Measurements from ENCODE around the gene A2M.

A2M gene

DNA sequence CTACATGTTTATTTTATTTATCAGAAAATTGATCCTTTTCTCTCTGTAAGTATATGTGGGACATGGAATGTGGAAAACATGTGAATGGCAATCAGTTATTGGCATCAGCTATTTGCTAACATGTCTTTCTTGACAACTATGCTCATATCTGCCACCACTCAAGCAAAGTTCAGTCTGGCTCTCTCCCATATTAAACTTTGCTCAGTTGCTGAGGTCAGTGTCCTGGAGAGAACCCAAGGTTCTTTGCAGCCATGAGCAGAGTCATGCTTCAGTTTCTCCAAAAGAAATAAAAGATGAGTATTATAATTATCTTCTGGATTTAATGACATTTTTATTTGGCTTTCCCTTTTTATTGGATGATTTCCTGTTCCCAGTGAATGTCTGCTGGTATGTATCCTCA, 42.6 kb downstream of the A2M start:
- H3K9me3 ChIP-seq (ENCODE audit: control insufficient read depth, insufficient read depth, low read depth, low read length): no peaks in the 10 kb centered on the region
- no peaks in the 10 kb centered on the region for H3K4me1 ChIP-seq (ENCODE audit: control insufficient read depth, insufficient read depth, low read length)
- no peak overlapping the region for H3K27ac ChIP-seq (ENCODE audit: extremely low read depth, low read depth, low read length)
- ChIA-PET CTCF (no interaction called here), POLR2A (no interaction called here)
- TF ChIP-seq, protein P1, sequence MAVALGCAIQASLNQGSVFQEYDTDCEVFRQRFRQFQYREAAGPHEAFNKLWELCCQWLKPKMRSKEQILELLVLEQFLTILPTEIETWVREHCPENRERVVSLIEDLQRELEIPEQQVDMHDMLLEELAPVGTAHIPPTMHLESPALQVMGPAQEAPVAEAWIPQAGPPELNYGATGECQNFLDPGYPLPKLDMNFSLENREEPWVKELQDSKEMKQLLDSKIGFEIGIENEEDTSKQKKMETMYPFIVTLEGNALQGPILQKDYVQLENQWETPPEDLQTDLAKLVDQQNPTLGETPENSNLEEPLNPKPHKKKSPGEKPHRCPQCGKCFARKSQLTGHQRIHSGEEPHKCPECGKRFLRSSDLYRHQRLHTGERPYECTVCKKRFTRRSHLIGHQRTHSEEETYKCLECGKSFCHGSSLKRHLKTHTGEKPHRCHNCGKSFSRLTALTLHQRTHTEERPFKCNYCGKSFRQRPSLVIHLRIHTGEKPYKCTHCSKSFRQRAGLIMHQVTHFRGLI (tag by site-specific recombination; IDR thresholded peaks at IDR 0.05): no peak
- no peaks in the 10 kb centered on the region for H3K36me3 ChIP-seq (ENCODE audit: control insufficient read depth in 2 of 2, insufficient read depth in 1 of 2, low read length in 2 of 2)
- H3K4me3 ChIP-seq (ENCODE audit: low read depth, low read length): no peak overlapping the region

DNA sequence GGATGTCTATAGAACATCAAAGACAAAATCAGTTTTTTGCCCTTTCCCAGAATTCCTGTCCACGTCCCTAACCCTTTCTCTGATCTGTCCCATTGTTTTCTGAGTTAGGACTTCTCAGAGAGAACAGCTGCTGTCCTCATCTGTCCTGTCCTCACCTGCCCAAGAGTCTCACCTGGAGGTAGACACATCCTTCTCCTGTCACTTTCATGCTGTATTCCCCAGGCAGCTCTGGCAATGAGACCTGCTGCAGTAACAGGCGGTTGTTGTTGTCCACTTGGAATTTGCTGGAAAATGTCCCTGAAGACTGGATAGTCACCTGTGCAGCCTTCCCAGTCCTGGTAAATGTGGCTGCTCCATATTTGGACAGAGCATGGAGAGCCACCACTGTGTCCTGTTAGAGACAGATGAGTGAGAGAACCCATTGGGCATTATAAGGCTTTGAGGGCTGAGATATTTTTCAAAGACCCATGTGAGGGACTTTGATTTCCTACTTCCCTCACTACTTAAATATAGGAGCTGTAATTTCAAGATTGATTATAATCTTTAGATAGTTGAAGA, 43.2 kb downstream of the A2M start:
- no peaks in the 10 kb centered on the region for H3K4me1 ChIP-seq (ENCODE audit: control insufficient read depth, insufficient read depth, low read length)
- ChIA-PET POLR2A (no interaction called here), CTCF (interaction anchor here (1.1 kb wide), 1 partner anchor 528 kb away, joined by 3 read pairs; no protein-coding TSS in a partner anchor)
- no peak overlapping the region for H3K4me3 ChIP-seq (ENCODE audit: low read depth, low read length)
- no peaks in the 10 kb centered on the region for H3K9me3 ChIP-seq (ENCODE audit: control insufficient read depth, insufficient read depth, low read depth, low read length)
- no peak overlapping the region for H3K27ac ChIP-seq (ENCODE audit: extremely low read depth, low read depth, low read length)
- TF ChIP-seq ZBTB7A (tag by site-specific recombination; IDR thresholded peaks at IDR 0.05; ENCODE audit: low read depth) (no peak), ZNF19 (tag by site-specific recombination; IDR thresholded peaks at IDR 0.05; ENCODE audit: low read depth) (no peak), ZNF202 (tag by site-specific recombination; IDR thresholded peaks at IDR 0.05; ENCODE audit: borderline replicate concordance) (no peak), ZNF791 (tag by site-specific recombination; IDR thresholded peaks at IDR 0.05) (no peak), ZNF664 (tag by site-specific recombination; IDR thresholded peaks at IDR 0.05) (no peak), ZNF423 (tag by site-specific recombination; IDR thresholded peaks at IDR 0.05) (no peak), ZNF16 (tag by site-specific recombination; IDR thresholded peaks at IDR 0.05; ENCODE audit: low read depth) (no peak), ZNF214 (tag by site-specific recombination; IDR thresholded peaks at IDR 0.05; ENCODE audit: borderline replicate concordance) (no peak), ZNF426 (tag by site-specific recombination; IDR thresholded peaks at IDR 0.05) (no peak), ZNF169 (tag by site-specific recombination; IDR thresholded peaks at IDR 0.05) (no peak), ZNF292 (tag by site-specific recombination; IDR thresholded peaks at IDR 0.05; ENCODE audit: borderline replicate concordance, low read depth) (no peak), ZNF610 (tag by site-specific recombination; IDR thresholded peaks at IDR 0.05; ENCODE audit: borderline replicate concordance) (no peak)
- TF ChIP-seq, protein P2, sequence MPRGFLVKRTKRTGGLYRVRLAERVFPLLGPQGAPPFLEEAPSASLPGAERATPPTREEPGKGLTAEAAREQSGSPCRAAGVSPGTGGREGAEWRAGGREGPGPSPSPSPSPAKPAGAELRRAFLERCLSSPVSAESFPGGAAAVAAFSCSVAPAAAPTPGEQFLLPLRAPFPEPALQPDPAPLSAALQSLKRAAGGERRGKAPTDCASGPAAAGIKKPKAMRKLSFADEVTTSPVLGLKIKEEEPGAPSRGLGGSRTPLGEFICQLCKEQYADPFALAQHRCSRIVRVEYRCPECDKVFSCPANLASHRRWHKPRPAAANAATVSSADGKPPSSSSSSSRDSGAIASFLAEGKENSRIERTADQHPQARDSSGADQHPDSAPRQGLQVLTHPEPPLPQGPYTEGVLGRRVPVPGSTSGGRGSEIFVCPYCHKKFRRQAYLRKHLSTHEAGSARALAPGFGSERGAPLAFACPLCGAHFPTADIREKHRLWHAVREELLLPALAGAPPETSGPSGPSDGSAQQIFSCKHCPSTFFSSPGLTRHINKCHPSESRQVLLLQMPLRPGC (tag by site-specific recombination; IDR thresholded peaks at IDR 0.05): no peak
- TF ChIP-seq, protein P1 (tag by site-specific recombination; IDR thresholded peaks at IDR 0.05): no peak
- TF ChIP-seq, protein P3, sequence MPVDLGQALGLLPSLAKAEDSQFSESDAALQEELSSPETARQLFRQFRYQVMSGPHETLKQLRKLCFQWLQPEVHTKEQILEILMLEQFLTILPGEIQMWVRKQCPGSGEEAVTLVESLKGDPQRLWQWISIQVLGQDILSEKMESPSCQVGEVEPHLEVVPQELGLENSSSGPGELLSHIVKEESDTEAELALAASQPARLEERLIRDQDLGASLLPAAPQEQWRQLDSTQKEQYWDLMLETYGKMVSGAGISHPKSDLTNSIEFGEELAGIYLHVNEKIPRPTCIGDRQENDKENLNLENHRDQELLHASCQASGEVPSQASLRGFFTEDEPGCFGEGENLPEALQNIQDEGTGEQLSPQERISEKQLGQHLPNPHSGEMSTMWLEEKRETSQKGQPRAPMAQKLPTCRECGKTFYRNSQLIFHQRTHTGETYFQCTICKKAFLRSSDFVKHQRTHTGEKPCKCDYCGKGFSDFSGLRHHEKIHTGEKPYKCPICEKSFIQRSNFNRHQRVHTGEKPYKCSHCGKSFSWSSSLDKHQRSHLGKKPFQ (tag by site-specific recombination; IDR thresholded peaks at IDR 0.05): no peak
- TF ChIP-seq, protein P4, sequence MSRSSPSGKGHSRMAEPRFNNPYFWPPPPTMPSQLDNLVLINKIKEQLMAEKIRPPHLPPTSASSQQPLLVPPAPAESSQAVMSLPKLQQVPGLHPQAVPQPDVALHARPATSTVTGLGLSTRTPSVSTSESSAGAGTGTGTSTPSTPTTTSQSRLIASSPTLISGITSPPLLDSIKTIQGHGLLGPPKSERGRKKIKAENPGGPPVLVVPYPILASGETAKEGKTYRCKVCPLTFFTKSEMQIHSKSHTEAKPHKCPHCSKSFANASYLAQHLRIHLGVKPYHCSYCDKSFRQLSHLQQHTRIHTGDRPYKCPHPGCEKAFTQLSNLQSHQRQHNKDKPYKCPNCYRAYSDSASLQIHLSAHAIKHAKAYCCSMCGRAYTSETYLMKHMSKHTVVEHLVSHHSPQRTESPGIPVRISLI (tag by site-specific recombination; IDR thresholded peaks at IDR 0.05): no peak
- no peaks in the 10 kb centered on the region for H3K36me3 ChIP-seq (ENCODE audit: control insufficient read depth in 2 of 2, insufficient read depth in 1 of 2, low read length in 2 of 2)

All from HEK293 (cell line).